ENCODE measurements around the gene RPS6KB2. TPM values are rescaled to one million over a fixed set of nuclear protein-coding genes. Genes with fewer than 3 reads are reported as not detected.

RPS6KB2 gene
- 10 to 100 TPM; 33.3 to 37.5 TPM for total RNA-seq

DNA sequence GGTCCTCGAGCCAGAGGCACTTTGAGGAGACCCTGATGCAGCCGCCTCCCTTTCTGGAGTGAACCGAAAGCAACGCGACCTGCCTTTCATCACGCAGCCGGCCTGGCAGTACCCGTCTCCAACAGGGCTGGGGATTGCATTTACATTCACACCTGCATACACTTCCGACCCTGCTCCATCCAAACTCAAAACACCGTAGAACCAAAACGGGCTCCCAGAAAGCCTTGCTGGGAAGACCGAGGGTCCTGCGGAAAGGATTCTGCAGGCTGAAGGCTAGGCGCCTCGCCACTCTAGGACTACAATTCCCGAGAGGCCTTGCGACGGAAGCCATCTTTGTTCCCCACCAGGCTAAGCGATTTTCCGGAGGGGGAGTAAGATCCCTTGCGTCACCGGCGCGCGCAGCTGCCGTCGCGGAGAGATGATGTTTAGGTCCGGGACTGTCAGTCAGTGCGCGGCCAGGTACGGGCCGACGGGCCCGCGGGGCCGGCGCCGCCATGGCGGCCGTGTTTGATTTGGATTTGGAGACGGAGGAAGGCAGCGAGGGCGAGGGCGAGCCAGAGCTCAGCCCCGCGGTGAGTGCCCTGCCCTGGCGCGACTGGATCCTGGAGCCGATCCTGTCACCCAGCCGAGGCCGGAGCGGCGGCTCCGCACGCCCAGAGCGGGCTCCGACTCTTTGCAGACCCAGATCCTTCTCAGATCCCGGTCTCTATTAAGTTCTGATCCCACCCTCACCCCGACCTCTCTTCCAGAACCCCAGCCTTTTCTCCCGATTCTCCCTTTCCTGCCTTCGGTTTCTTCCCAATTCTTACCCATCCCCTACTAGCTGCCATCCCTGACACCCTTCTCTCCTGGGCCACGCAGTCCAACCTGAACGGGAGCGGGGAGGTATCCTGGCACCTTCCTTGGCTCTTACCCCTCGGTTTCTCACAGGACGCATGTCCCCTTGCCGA is at the start of gene RPS6KB2:
Gene RPS6KB2 (plus strand): TSS at position 443 of the 950 bp plus-strand sequence. CDS start 52 bp downstream, at position 495.

GRCh38 chr11:67391304-67392182 is 36.8 kb upstream of the RPS6KB2 start, which contains the start of gene RAD9A:
RAD9A (plus strand) TSS chr11:67391986; CDS start chr11:67392045, 59 bp downstream.

DNA sequence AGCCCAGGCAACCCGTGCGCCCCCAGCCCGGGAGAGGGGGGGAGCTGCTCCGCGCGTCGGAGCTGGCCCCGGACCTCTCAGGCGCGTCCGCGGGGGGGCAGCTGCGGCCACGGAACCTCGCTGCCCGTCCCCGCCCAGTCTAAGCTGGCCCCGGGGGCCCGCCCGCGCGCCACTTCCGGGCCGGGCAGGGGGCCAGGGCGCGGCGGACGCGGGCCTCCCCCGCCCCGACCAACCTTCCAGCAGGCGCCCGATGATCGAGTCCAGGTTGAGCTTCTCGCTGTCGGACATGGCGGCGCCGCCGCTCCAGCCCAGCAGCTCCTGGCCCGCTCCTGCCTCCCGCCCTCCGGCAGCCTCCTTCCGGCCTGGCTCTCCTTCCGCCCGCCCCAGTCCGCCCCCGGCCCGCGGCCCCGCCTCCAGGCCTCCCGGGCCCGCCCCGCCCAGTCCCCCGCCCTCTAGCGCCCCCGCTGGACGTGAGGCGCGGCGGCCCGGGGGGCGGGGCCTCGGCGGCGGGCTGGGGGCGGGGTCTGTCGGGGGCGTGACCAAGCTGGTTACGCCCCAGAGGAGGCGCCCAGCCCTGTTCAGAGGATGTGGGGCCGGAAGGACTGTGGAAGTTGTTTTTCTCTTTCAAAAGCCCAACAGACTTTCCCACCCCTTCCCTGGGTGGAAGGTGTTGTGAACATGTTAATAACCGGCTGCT is 26.7 kb upstream of the RPS6KB2 start, which contains the start of gene PPP1CA:
Gene PPP1CA (minus strand): TSS at position 364 of the 697 bp plus-strand sequence. CDS start 76 bp downstream, at position 288.

DNA sequence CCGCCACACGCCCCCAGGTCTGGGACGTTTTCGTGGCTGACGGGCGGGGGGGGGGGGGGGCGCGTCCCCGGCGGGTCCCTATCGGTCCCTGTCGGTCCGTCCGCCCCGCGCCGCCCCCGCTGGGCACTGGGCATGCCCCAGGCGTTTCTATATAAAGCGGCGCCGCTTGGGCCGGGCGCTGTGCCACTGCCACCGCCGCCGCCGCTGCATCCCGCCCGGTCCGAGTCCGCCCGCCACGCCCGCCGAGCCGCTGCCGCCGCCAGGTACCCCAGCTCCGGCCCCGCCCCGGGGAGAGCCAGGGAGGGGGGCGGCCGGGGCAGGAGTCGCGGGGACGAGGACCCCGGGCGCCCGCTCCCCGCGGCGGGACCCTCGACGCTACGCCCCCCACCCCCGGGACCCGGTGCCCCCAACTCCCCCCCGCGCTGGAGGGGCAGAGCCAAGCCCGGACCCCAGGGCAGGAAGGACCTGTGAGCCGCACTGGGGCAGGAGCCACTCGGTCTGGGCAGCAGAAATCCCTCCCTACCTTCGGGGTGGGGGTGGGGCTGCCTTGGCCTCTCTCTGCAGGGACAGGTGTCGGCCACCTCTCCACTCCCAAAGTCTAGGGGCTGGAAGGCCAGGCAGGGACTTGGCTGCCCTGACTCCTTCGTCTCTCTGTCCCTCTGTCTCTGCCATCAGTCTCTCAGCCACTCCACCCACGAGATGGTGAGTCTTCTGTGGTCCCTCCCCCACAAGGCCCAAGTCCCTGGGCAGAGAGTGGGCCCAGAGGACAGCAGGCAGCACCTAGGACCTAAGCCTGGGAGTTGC is 12.6 kb upstream of the RPS6KB2 start, which contains the start of gene CARNS1:
Gene CARNS1 (plus strand): TSS at position 178 of the 804 bp plus-strand sequence. CDS start 522 bp downstream, at position 700.

GRCh38 chr11:67437082-67437808 is 9.0 kb downstream of the RPS6KB2 start, which contains the start of gene PTPRCAP:
PTPRCAP (minus strand) TSS chr11:67437682; CDS start chr11:67437619, 63 bp downstream.

DNA sequence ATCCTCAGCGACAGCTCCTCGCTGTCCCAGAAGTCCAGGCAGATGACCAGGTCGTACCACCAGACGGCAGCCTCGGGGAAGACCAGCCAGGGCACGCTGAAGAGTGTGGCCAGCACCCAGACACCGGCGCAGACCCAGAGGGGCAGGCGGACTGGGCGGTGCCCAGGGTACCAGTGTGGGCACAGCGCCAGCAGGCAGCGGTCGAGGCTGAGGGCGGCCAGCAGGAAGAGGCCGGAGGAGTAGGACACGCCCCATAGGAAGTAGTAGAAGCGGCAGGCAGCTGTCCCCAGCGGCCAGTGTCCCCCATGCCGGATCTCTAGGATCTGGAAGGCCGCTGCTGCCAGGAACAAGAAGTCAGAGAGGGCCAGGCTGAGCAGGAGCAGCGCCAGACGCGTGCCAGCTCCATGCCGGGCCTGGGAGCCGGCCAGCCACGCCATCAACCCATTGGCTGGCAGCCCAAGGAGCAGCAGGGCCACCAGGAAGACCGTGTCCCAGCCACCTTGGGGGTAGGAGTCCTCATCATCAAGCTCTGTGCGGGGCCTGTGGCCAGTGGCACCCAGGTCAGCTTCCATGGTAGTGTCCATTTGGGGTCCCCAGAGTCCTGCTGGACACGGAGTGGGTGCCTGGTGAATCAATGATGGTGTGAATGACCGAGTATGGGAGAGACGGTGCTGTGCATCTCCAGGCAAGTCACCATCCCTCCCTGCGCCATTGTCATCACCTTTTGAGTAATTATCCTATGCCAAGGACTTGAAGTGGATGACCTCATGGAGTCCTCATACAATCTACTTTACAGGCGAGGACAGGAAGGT is 24.1 kb downstream of the RPS6KB2 start, which contains the start of gene GPR152:
Gene GPR152 (minus strand): TSS at position 589 of the 812 bp plus-strand sequence. CDS start 5 bp downstream, at position 584.

GRCh38 chr11:67455054-67455453 is 26.8 kb downstream of the RPS6KB2 start, which contains the start of gene CABP4:
CABP4 (plus strand) TSS chr11:67455354; CDS start chr11:67455424, 70 bp downstream.

DNA sequence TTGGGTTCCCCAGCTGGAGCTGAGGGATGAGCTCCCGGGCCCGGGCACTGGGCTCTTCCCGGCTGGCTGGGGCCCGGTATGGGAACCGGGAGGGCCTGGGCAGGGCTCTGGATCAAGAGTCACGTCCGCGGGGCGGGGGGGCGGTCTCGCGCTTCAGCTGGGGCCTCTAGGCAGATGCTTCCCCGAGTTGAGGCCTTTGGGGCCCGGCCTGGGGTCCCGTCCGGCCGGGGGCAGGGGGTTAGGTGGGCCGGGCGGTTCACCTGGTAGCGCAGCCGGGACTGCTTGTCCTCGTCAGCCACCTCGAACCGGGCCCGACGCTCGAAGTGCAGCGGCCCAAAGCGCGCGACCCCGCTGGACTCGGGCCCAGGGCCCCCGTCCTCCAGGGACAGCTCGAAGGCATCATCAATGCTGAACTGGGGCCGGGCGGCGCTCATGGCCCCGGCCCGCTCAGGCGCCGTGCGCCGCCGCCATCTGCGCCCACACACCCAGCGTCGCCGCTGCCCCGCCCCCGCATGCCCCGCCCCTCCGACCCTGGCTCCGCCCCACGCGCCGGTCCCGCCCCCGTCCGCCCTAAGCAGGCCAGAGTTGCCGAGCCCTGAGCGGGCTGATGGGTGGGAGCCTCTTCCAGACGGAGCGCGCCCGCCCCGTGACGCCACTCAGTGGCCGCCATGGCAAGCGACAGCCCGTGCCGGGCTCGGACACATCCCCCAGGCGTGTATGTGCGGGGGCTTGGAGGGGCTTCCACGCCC is 40.6 kb downstream of the RPS6KB2 start, which contains the start of gene TMEM134:
Gene TMEM134 (minus strand): TSS at position 493 of the 749 bp plus-strand sequence. CDS start 59 bp downstream, at position 434.

GRCh38 chr11:67482827-67483798 is 54.8 kb downstream of the RPS6KB2 start, which contains the start of gene AIP:
AIP (plus strand) TSS chr11:67483026; CDS start chr11:67483159, 133 bp downstream.

Small RNA genes lying within 50 kb of the gene (small RNA-seq; reads per million reads assigned to genes)
- 0 to 0.09 reads per million in 2 donors for gene RNU6-1238P

Other genes starting within 250 kb of the RPS6KB2 start
- gene GRK2, start 162.0 kb upstream of the RPS6KB2 start, total RNA-seq: 10 to 100 TPM; 32.3 to 42.0 TPM
- 10 to 100 TPM; 43.7 to 44.3 TPM for gene ANKRD13D, start 139.2 kb upstream of the RPS6KB2 start, total RNA-seq
- 10 to 100 TPM; 11.7 to 14.8 TPM for gene SSH3, start 125.0 kb upstream of the RPS6KB2 start, total RNA-seq
- 10 to 100 TPM; 18.3 to 22.4 TPM for gene POLD4, start 74.9 kb upstream of the RPS6KB2 start, total RNA-seq
- under 1 TPM; 0.33 to 0.34 TPM for gene CLCF1, start 54.9 kb upstream of the RPS6KB2 start, total RNA-seq
- 10 to 100 TPM; 10.7 to 11.0 TPM for gene RAD9A, start 36.5 kb upstream of the RPS6KB2 start, total RNA-seq
- gene PPP1CA, start 26.6 kb upstream of the RPS6KB2 start, total RNA-seq: 100 to 1,000 TPM; 176 to 244 TPM
- gene TBC1D10C, start 24.4 kb upstream of the RPS6KB2 start, total RNA-seq: not detected
- gene CARNS1, start 12.8 kb upstream of the RPS6KB2 start, total RNA-seq: under 1 TPM in 1 of 2 donors, not detected in 1; under 0.01 TPM
- 1 to 10 TPM in 1 of 2 donors, under 1 TPM in 1; 0.33 to 1.0 TPM for gene PTPRCAP, start 9.2 kb downstream of the RPS6KB2 start, total RNA-seq
- gene CORO1B, start 15.0 kb downstream of the RPS6KB2 start, total RNA-seq: 100 to 1,000 TPM; 120 to 134 TPM
- not detected for gene GPR152, start 24.2 kb downstream of the RPS6KB2 start, total RNA-seq
- gene CABP4, start 26.9 kb downstream of the RPS6KB2 start, total RNA-seq: not detected
- gene TMEM134, start 40.8 kb downstream of the RPS6KB2 start, total RNA-seq: 10 to 100 TPM; 19.0 to 26.8 TPM
- gene AIP, start 54.5 kb downstream of the RPS6KB2 start, total RNA-seq: 10 to 100 TPM; 52.3 to 81.6 TPM
- 10 to 100 TPM; 14.0 to 15.8 TPM for gene PITPNM1, start 76.9 kb downstream of the RPS6KB2 start, total RNA-seq
- gene CDK2AP2, start 79.7 kb downstream of the RPS6KB2 start, total RNA-seq: 10 to 100 TPM; 14.5 to 19.3 TPM
- gene CABP2, start 95.0 kb downstream of the RPS6KB2 start, total RNA-seq: not detected
- gene GSTP1, start 155.3 kb downstream of the RPS6KB2 start, total RNA-seq: 1,000 to 10,000 TPM; 1,560 to 1,583 TPM
- 100 to 1,000 TPM; 199 to 221 TPM for gene NDUFV1, start 178.4 kb downstream of the RPS6KB2 start, total RNA-seq
- gene NUDT8, start 201.4 kb downstream of the RPS6KB2 start, total RNA-seq: 1 to 10 TPM; 6.9 to 7.3 TPM
- not detected for gene TBX10, start 211.3 kb downstream of the RPS6KB2 start, total RNA-seq
- not detected for gene ACY3, start 222.2 kb downstream of the RPS6KB2 start, total RNA-seq
- gene ALDH3B2, start 246.1 kb downstream of the RPS6KB2 start, total RNA-seq: not detected